Subcutaneous abdominal adipose tissue (tissue), 5 donors: ENCODE measurements around the gene MYLK4.

Experiments
- H3K27ac ChIP-seq: one replicate; pipeline ENCODE4 v1.7.0; 2013; ENCODE audit warnings: low read depth, mild to moderate bottlenecking, inconsistent platforms, low read length, moderate library complexity
- H3K27me3 ChIP-seq, 5 donors: one replicate each; pipeline ENCODE4 v1.7.0; 2013; ENCODE audit warnings: low read length in 5 of 5, inconsistent platforms in 1 of 5; ENCODE audit not compliant: control insufficient read depth in 5 of 5, insufficient read depth in 4 of 5
- H3K36me3 ChIP-seq, 5 donors: one replicate each; pipeline ENCODE4 v1.7.0; 2013; ENCODE audit warnings: low read length in 5 of 5; ENCODE audit not compliant: control insufficient read depth in 5 of 5, insufficient read depth in 5 of 5
- H3K4me1 ChIP-seq, 5 donors: one replicate each; pipeline ENCODE4 v1.7.0; 2013; ENCODE audit warnings: low read length in 5 of 5, mild to moderate bottlenecking in 3 of 5, moderate library complexity in 1 of 5; ENCODE audit not compliant: control insufficient read depth in 5 of 5, insufficient read depth in 5 of 5
- H3K4me3 ChIP-seq, 5 donors: one replicate each; pipeline ENCODE4 v1.7.0; 2013; ENCODE audit warnings: low read length in 5 of 5, low read depth in 1 of 5
- H3K9ac ChIP-seq, 5 donors: one replicate each; pipeline ENCODE4 v1.7.0; 2013; ENCODE audit warnings: low read length in 5 of 5, mild to moderate bottlenecking in 4 of 5, moderate library complexity in 3 of 5
- H3K9me3 ChIP-seq, 5 donors: one replicate each; pipeline ENCODE4 v1.7.0; 2013; ENCODE audit warnings: low read length in 5 of 5; ENCODE audit not compliant: control insufficient read depth in 5 of 5
- donor health status: healthy.
- donor health status: healthy.
- donor health status: healthy.
- donor health status: healthy.
- donor health status: healthy.

Gene MYLK4

DNA sequence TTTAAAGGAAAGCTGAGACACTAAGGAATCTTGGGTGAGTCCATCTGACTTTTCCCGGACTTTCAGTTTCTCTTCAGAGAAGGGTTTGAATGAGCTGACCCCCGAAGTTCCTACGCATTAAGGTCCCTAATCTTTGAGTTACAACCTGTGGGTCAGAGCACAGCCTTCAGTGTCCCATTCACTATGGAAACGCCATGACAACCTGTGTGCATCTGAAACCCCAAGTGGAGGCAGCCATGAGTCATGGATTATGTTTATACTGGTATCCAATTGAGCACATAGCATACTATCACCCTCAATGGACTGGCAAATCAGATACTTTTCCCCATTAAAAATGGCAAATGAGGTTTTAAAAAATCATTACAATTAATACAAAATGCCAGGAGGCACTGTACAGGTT is 11.4 kb downstream of the MYLK4 start:
- no peak overlapping the region for H3K4me3 ChIP-seq
- no peaks in the 10 kb centered on the region for H3K27me3 ChIP-seq

DNA sequence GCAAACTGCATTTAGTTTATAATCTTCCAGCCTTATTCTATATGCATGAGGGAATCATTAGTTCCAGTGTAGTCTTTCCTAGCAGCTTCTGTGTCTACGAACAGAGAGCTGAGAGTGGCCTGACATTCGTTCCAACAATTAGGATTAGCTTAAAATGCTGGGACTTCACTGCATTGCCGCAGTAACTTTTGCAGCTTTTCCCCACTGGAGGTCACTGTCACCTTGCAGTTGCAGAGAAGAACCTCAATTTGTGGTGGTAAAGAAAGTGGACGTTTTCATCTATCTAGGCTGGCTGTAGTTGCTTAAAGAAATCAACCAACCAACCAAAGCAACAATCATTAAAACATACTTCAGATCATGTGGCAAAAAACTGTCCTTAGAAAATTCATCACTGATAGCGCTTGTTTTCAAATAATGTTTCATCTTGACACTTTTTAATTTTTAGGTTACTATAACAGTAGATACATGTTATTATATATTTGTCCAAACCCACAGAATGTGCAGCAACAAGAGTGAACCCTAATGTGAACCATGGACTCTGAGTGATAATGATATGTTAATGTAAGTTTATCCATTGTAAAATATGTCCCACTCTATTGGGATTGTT is 12.2 kb downstream of the MYLK4 start:
- H3K27ac ChIP-seq: no peak overlapping the region
- H3K4me1 ChIP-seq: peaks cover 0 to 2% (median 0%) of the 10 kb centered on the region in 5 donors

More for the DNA sequence above, 11.4 kb downstream of the MYLK4 start:
- Histone ChIP-seq H3K9me3 (no peaks in the 10 kb centered on the region), H3K36me3 (no peaks in the 10 kb centered on the region), H3K9ac (no peak overlapping the region), H3K4me1 (no peaks in the 10 kb centered on the region), H3K27ac (no peak overlapping the region)

DNA sequence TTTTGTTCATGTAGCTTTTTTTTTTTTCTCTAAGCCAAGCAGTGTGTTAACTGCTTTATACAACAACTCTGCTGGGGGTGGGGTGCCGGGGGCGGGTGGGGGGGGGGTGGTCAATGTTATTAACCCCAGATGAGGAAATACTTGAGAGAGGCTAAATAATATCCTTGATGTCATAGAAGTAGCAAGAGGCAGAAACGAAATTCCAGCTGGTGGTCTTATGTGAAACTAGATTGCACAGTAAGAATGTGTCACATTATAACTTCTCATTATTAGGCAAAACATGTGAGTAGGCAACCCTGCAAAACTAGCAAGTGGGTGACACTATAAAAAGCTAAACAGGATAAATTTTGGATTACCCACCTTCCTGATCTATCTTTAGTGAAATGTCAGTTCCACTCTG is 12.8 kb downstream of the MYLK4 start:
- Histone ChIP-seq H3K4me3 (no peak overlapping the region), H3K9me3 (no peaks in the 10 kb centered on the region), H3K4me1 (peaks cover 0 to 4% (median 2%) of the 10 kb centered on the region in 5 donors), H3K36me3 (no peaks in the 10 kb centered on the region), H3K27ac (no peak overlapping the region), H3K9ac (no peak overlapping the region), H3K27me3 (no peaks in the 10 kb centered on the region)

More for the DNA sequence above, 12.2 kb downstream of the MYLK4 start:
- no peaks in the 10 kb centered on the region for H3K36me3 ChIP-seq
- no peaks in the 10 kb centered on the region for H3K27me3 ChIP-seq
- H3K4me3 ChIP-seq: no peak overlapping the region
- no peak overlapping the region for H3K9ac ChIP-seq
- H3K9me3 ChIP-seq: no peaks in the 10 kb centered on the region

DNA sequence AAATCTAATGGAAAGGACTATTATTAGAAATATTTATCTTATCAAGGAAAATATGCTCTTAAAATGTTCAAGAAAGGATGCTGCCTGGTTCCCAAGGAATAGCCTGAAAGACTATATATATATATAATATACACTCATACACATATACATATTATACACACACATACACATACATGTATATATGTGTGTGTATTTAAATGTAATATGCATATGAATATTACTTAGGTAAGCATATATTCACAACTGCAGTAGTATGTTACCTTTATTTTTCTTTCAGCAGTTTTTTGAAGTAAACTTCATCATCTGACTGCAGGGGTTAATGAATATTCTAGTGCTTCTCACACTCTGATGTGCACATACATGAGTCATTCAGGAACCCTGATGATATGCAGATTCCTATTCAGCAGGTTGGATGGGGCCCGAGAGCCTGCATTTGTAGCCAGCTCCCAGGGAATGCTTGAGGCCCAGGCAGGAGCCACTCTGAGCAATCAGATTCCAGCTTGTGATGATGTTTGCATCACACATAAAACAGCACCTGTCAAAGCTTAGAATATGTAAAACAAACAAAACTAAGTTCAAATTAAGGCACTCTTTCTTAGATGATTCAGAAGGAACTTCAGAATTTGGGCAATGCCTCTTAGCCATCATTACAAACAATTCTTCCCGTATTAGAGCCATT is 16.1 kb downstream of the MYLK4 start:
- H3K27me3 ChIP-seq: no peaks in the 10 kb centered on the region
- H3K36me3 ChIP-seq: no peaks in the 10 kb centered on the region
- no peak overlapping the region for H3K27ac ChIP-seq
- no peak overlapping the region for H3K9ac ChIP-seq
- H3K4me3 ChIP-seq: no peak overlapping the region
- no peaks in the 10 kb centered on the region for H3K9me3 ChIP-seq
- peaks cover 0 to 7% (median 4%) of the 10 kb centered on the region in 5 donors for H3K4me1 ChIP-seq

DNA sequence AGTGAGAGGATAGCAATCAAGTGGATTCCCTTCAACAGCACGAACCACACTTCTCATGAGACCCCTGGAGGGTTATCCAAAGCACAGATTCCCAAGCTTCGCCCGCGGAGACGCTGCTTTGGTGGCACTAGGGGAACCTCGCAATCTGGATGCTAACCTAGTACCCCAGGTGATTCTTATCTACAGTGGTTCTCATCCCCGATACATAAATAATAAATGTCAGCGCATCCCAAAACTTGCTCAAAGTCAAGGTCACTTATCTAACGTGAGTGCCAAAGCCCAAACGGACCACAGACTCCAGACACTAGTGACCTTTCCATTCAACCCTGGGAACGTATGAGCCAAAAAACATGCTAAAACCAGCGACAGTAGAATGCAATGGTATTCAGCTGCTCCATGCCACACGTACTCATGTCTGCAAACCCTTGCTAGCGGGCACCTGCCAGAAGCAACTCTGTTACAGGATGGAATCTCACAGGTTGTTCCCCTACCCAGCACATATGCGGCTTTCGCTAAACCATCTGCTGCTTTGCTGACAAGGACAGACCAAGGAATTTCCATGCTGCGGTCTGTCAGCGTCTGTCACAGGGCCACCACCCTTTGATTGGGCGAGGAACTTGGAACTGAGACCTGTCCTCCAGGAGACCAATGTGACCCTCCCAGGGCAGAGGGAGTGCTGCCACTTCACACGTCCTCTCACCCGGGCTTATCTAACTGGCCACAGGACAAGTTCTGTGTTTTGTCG is 16.8 kb downstream of the MYLK4 start:
- Histone ChIP-seq H3K27me3 (no peaks in the 10 kb centered on the region), H3K27ac (no peak overlapping the region), H3K4me3 (no peak overlapping the region), H3K9ac (no peak overlapping the region), H3K4me1 (peaks cover 0 to 7% (median 4%) of the 10 kb centered on the region in 5 donors), H3K36me3 (no peaks in the 10 kb centered on the region), H3K9me3 (no peaks in the 10 kb centered on the region)

GRCh38 chr6:2733324-2733723 is 17.4 kb downstream of the MYLK4 start:
- Histone ChIP-seq H3K27ac (no peak overlapping the region), H3K27me3 (no peaks in the 10 kb centered on the region), H3K9ac (no peak overlapping the region), H3K36me3 (no peaks in the 10 kb centered on the region), H3K4me1 (peaks cover 0 to 7% (median 4%) of the 10 kb centered on the region in 5 donors), H3K9me3 (no peaks in the 10 kb centered on the region), H3K4me3 (no peak overlapping the region)

GRCh38 chr6:2732503-2733089 is 18.1 kb downstream of the MYLK4 start:
- Histone ChIP-seq H3K27me3 (no peaks in the 10 kb centered on the region), H3K9ac (no peak overlapping the region), H3K4me1 (peaks cover 0 to 7% (median 4%) of the 10 kb centered on the region in 5 donors), H3K4me3 (no peak overlapping the region), H3K9me3 (no peaks in the 10 kb centered on the region), H3K36me3 (no peaks in the 10 kb centered on the region), H3K27ac (no peak overlapping the region)

- no peaks in the 10 kb centered on the region for H3K9me3 ChIP-seq
- H3K27ac ChIP-seq: no peak overlapping the region
- H3K27me3 ChIP-seq: no peaks in the 10 kb centered on the region
- H3K4me3 ChIP-seq: no peak overlapping the region
- H3K36me3 ChIP-seq: no peaks in the 10 kb centered on the region
- H3K9ac ChIP-seq: no peak overlapping the region
- H3K4me1 ChIP-seq: peaks cover 0 to 7% (median 4%) of the 10 kb centered on the region in 5 donors
Observed at GRCh38 chr6:2731281-2731909, 19.3 kb downstream of the MYLK4 start.

- Histone ChIP-seq H3K36me3 (no peaks in the 10 kb centered on the region), H3K9me3 (no peaks in the 10 kb centered on the region), H3K4me3 (no peak overlapping the region), H3K27me3 (no peaks in the 10 kb centered on the region), H3K9ac (no peak overlapping the region), H3K4me1 (peaks cover 0 to 8% (median 6%) of the 10 kb centered on the region in 5 donors), H3K27ac (no peak overlapping the region)
Observed at GRCh38 chr6:2730353-2731107, 20.2 kb downstream of the MYLK4 start.
